ENCODE results near the gene THAP10.
"Not testable (repeated sequence)": the region's sequence is repeated elsewhere in the genome, so short reads cannot be mapped to it uniquely, and the experiment has no call there.

THAP10 gene

GRCh38 chr15:70892002-70892911 is at the start of gene THAP10, which contains the start of gene LRRC49:
TSS of gene THAP10 (minus strand) at chr15:70892433. CDS start at chr15:70892272, 161 bp downstream.
TSS of gene LRRC49 (plus strand) at chr15:70892826. CDS start at chr15:70892895, 69 bp downstream.
- peak; percentile 91 for DNase-seq (ENCODE audit: low spot score)

- no peak for DNase-seq (ENCODE audit: low spot score)
Measured at GRCh38 chr15:70936326-70936725, 44.1 kb upstream of the THAP10 start.

- no peak for DNase-seq (ENCODE audit: low spot score)
Measured at GRCh38 chr15:70935631-70936030, 43.4 kb upstream of the THAP10 start.

- no peak for DNase-seq (ENCODE audit: low spot score)
Measured at GRCh38 chr15:70933411-70933810, 41.2 kb upstream of the THAP10 start.

GRCh38 chr15:70932397-70932796 is 40.2 kb upstream of the THAP10 start:
- DNase-seq (ENCODE audit: low spot score): no peak

GRCh38 chr15:70931821-70932220 is 39.6 kb upstream of the THAP10 start:
- DNase-seq (ENCODE audit: low spot score): no peak

GRCh38 chr15:70926914-70927313 is 34.7 kb upstream of the THAP10 start:
- DNase-seq (ENCODE audit: low spot score): not testable (repeated sequence)

- DNase-seq (ENCODE audit: low spot score): no peak
Measured at GRCh38 chr15:70923311-70924080, 31.3 kb upstream of the THAP10 start.

GRCh38 chr15:70922119-70922518 is 29.9 kb upstream of the THAP10 start:
- DNase-seq (ENCODE audit: low spot score): no peak

- DNase-seq (ENCODE audit: low spot score): no peak
Measured at GRCh38 chr15:70920981-70921696, 28.9 kb upstream of the THAP10 start.

GRCh38 chr15:70917955-70918354 is 25.7 kb upstream of the THAP10 start:
- DNase-seq (ENCODE audit: low spot score): no peak

GRCh38 chr15:70916531-70916930 is 24.3 kb upstream of the THAP10 start:
- no peak for DNase-seq (ENCODE audit: low spot score)

- no peak for DNase-seq (ENCODE audit: low spot score)
Measured at GRCh38 chr15:70912187-70912586, 20.0 kb upstream of the THAP10 start.

GRCh38 chr15:70910958-70911357 is 18.7 kb upstream of the THAP10 start:
- DNase-seq (ENCODE audit: low spot score): no peak

- DNase-seq (ENCODE audit: low spot score): no peak
Measured at GRCh38 chr15:70907784-70908471, 15.7 kb upstream of the THAP10 start.

- no peak for DNase-seq (ENCODE audit: low spot score)
Measured at GRCh38 chr15:70906842-70907241, 14.6 kb upstream of the THAP10 start.

GRCh38 chr15:70902107-70902506 is 9.9 kb upstream of the THAP10 start:
- no peak for DNase-seq (ENCODE audit: low spot score)

GRCh38 chr15:70892912-70893560 is 803 bp upstream of the THAP10 start:
- DNase-seq (ENCODE audit: low spot score): no peak

- DNase-seq (ENCODE audit: low spot score): no peak
Measured at GRCh38 chr15:70882361-70882760, 9.9 kb downstream of the THAP10 start.

GRCh38 chr15:70880781-70881180 is 11.5 kb downstream of the THAP10 start:
- no peak for DNase-seq (ENCODE audit: low spot score)

- DNase-seq (ENCODE audit: low spot score): no peak
Measured at GRCh38 chr15:70879401-70879800, 12.8 kb downstream of the THAP10 start.
